ENCODE data around the gene MTUS2.

MTUS2 gene

DNA sequence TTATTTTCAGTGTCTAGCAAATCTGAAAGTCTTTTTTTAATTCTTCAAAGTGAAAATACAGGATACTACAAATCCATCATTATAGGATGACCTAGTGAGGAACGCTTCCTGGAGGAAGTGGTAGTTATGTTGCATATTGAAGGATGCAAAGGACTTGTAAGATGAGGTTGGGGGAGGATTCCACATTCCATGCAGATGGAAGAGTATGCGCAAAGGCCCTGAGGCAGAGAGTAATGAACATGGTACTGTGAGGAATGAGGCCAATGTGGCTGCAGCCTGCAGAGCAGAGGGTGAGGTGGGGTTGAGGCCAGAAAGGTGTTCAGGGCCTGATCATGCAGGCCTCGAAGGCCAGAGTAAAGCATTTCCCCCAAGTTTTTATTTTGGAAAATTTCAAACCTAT lies 202.8 kb downstream of the MTUS2 start:
- Histone ChIP-seq H3K4me3 (replicated peaks; ENCODE audit: insufficient read depth, low read length) (no peak overlapping the region), H3K27ac (replicated peaks) (no peak overlapping the region), H3K27me3 (ENCODE audit: insufficient read depth, poor library complexity, severe bottlenecking) (no peaks in the 10 kb centered on the region)
- TF ChIP-seq POLR2AphosphoS5 (IDR thresholded peaks at IDR 0.05; ENCODE audit: low read depth) (no peak), GABPA (IDR thresholded peaks at IDR 0.05; ENCODE audit: low read depth) (no peak)
- no peak for DNase-seq (ENCODE audit: low read depth in 1 of 2, low spot score in 1 of 2)

DNA sequence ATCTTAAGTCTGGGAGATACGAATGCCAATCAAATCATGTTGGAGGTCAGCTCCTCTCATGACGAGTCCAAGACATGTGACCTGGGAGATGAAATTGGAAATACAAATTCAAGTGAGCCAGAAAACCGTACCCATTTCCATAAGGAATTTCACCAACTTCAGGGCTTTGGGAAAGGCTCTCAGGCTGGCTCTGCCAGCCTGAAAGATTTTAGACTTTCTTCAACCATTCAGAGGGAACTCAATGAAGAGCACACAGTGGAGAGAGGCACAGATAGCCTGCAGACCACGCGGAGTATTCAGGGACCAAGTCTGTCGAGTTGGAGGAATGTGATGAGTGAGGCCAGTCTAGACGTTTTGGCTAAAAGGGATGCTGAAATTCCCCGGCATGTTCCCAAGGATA lies 204.6 kb downstream of the MTUS2 start:
- DNase-seq (ENCODE audit: low read depth in 1 of 2, low spot score in 1 of 2) = no peak
- Histone ChIP-seq H3K27me3 (ENCODE audit: insufficient read depth, poor library complexity, severe bottlenecking) (no peaks in the 10 kb centered on the region), H3K27ac (replicated peaks) (no peak overlapping the region), H3K4me3 (replicated peaks; ENCODE audit: insufficient read depth, low read length) (no peak overlapping the region)
- TF ChIP-seq, protein P1, sequence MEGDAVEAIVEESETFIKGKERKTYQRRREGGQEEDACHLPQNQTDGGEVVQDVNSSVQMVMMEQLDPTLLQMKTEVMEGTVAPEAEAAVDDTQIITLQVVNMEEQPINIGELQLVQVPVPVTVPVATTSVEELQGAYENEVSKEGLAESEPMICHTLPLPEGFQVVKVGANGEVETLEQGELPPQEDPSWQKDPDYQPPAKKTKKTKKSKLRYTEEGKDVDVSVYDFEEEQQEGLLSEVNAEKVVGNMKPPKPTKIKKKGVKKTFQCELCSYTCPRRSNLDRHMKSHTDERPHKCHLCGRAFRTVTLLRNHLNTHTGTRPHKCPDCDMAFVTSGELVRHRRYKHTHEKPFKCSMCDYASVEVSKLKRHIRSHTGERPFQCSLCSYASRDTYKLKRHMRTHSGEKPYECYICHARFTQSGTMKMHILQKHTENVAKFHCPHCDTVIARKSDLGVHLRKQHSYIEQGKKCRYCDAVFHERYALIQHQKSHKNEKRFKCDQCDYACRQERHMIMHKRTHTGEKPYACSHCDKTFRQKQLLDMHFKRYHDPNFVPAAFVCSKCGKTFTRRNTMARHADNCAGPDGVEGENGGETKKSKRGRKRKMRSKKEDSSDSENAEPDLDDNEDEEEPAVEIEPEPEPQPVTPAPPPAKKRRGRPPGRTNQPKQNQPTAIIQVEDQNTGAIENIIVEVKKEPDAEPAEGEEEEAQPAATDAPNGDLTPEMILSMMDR (IDR thresholded peaks at IDR 0.05; ENCODE audit: insufficient read depth, low read length) = no peak
- TF ChIP-seq GABPA (IDR thresholded peaks at IDR 0.05; ENCODE audit: low read depth) = no peak

DNA sequence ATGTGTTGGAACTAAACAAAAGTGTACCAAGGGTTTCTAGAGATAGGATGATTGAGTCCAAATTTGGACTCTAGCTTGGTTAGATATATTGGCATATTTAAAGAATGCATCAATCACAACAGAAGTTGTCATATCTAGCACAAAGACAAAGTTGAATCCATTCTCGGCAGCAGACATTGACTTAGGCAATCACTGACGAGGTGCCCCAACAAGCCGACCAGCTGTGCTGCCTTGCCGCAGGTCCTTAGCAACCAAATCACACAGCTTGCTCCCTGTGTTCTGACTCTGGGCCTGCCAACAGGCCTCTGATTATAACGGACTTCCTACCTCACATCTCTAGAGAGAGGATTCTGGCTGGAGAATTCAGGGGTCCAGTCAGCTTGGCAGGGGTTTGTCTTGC lies 208.7 kb downstream of the MTUS2 start:
- DNase-seq (ENCODE audit: low read depth in 1 of 2, low spot score in 1 of 2) = no peak
- H3K27ac ChIP-seq (replicated peaks) = no peak overlapping the region
- no peak for TF ChIP-seq GABPA (IDR thresholded peaks at IDR 0.05; ENCODE audit: low read depth)
- TF ChIP-seq POLR2AphosphoS5 (IDR thresholded peaks at IDR 0.05; ENCODE audit: low read depth) = no peak
- TF ChIP-seq, protein P1 (IDR thresholded peaks at IDR 0.05; ENCODE audit: insufficient read depth, low read length) = no peak
- TF ChIP-seq, protein P2, sequence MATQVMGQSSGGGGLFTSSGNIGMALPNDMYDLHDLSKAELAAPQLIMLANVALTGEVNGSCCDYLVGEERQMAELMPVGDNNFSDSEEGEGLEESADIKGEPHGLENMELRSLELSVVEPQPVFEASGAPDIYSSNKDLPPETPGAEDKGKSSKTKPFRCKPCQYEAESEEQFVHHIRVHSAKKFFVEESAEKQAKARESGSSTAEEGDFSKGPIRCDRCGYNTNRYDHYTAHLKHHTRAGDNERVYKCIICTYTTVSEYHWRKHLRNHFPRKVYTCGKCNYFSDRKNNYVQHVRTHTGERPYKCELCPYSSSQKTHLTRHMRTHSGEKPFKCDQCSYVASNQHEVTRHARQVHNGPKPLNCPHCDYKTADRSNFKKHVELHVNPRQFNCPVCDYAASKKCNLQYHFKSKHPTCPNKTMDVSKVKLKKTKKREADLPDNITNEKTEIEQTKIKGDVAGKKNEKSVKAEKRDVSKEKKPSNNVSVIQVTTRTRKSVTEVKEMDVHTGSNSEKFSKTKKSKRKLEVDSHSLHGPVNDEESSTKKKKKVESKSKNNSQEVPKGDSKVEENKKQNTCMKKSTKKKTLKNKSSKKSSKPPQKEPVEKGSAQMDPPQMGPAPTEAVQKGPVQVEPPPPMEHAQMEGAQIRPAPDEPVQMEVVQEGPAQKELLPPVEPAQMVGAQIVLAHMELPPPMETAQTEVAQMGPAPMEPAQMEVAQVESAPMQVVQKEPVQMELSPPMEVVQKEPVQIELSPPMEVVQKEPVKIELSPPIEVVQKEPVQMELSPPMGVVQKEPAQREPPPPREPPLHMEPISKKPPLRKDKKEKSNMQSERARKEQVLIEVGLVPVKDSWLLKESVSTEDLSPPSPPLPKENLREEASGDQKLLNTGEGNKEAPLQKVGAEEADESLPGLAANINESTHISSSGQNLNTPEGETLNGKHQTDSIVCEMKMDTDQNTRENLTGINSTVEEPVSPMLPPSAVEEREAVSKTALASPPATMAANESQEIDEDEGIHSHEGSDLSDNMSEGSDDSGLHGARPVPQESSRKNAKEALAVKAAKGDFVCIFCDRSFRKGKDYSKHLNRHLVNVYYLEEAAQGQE (IDR thresholded peaks at IDR 0.05; ENCODE audit: insufficient replicate concordance, low read depth) = no peak
- TF ChIP-seq SPI1 (IDR thresholded peaks at IDR 0.05; ENCODE audit: borderline replicate concordance, low read depth) = no peak
- H3K27me3 ChIP-seq (ENCODE audit: insufficient read depth, poor library complexity, severe bottlenecking) = no peaks in the 10 kb centered on the region
- no peak overlapping the region for H3K4me3 ChIP-seq (replicated peaks; ENCODE audit: insufficient read depth, low read length)

DNA sequence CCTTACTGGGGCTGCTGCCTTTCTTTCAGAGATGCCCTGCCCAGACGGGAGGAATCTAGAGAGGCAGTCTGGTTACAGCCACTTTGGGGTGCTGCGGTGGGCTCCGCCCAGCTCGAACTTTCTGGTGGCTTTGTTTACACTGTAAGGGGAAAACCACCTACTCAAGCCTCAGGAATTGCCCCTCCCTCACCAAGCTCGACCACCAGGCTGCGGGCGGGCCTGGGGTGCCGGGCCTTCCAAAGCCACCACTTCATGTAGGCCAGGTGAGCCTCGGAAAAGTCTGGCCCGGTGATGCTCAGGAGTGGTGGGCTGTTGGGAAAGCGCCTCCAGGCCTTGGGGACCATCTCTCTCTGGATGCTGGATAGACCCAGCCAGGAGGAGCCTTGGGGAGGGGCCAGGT lies 218.6 kb downstream of the MTUS2 start:
- Histone ChIP-seq H3K4me3 (replicated peaks; ENCODE audit: insufficient read depth, low read length) (no peak overlapping the region), H3K27me3 (ENCODE audit: insufficient read depth, poor library complexity, severe bottlenecking) (peaks cover 8% of the 10 kb centered on the region), H3K27ac (replicated peaks) (no peak overlapping the region)
- no peak for DNase-seq (ENCODE audit: low read depth in 1 of 2, low spot score in 1 of 2)
- TF ChIP-seq, protein P1 (IDR thresholded peaks at IDR 0.05; ENCODE audit: insufficient read depth, low read length) = no peak
- TF ChIP-seq, protein P2 (IDR thresholded peaks at IDR 0.05; ENCODE audit: insufficient replicate concordance, low read depth) = no peak
- TF ChIP-seq GABPA (IDR thresholded peaks at IDR 0.05; ENCODE audit: low read depth) (no peak), POLR2AphosphoS5 (IDR thresholded peaks at IDR 0.05; ENCODE audit: low read depth) (no peak), SPI1 (IDR thresholded peaks at IDR 0.05; ENCODE audit: borderline replicate concordance, low read depth) (no peak)

All from HL-60 (cell line).